ENCODE data around the gene VIM.

Gene VIM

DNA sequence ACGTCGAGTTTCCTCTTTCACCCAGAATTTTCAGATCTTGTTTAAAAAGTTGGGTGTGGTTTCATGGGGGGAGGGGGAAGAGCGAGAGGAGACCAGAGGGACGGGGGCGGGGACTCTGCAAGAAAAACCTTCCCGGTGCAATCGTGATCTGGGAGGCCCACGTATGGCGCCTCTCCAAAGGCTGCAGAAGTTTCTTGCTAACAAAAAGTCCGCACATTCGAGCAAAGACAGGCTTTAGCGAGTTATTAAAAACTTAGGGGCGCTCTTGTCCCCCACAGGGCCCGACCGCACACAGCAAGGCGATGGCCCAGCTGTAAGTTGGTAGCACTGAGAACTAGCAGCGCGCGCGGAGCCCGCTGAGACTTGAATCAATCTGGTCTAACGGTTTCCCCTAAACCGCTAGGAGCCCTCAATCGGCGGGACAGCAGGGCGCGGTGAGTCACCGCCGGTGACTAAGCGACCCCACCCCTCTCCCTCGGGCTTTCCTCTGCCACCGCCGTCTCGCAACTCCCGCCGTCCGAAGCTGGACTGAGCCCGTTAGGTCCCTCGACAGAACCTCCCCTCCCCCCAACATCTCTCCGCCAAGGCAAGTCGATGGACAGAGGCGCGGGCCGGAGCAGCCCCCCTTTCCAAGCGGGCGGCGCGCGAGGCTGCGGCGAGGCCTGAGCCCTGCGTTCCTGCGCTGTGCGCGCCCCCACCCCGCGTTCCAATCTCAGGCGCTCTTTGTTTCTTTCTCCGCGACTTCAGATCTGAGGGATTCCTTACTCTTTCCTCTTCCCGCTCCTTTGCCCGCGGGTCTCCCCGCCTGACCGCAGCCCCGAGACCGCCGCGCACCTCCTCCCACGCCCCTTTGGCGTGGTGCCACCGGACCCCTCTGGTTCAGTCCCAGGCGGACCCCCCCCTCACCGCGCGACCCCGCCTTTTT lies at the start of gene VIM:
Gene VIM (plus strand): TSS at position 151 of the 925 bp plus-strand sequence. CDS start 1,182 bp downstream, outside the sequence.
- no peak for DNase-seq

DNA sequence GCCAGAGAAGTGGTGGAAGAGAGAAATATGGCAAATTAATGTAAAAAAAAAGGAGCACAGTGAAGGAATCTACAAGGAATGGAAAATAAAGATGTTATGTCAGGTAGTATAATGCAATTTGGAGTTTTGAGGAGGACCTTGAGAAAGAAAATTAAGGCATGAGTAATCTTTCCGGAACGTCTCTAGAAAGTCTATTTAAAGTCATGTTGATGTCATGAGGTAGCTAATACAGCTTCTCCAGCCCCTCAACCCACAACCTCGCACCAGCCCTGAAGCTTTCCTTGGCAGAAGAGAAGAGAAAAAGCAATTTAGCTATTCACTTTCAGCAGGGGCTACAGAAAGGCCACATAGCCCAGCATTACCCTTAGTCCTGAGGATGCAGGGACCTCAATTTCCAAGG lies 49.0 kb upstream of the VIM start:
- no peak for DNase-seq

DNA sequence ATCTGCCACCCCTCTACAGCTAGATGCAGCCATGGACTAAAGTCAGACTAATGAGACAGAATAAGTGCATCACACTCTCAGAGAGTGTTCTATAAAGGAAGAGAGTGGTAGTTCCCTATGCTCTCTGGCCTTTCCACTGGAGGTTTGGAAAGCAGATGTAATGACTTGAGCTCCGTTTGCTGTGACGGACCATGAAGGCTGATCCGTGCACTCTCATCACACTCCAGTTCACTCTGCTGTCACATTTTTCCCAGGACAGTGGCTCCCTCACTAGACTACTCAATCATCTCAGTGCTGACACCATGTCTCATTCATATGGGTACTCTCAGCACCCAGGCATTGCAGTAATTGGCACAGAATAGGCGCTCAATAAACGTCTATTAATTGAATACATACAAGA lies 46.9 kb upstream of the VIM start:
- DNase-seq = no peak

DNA sequence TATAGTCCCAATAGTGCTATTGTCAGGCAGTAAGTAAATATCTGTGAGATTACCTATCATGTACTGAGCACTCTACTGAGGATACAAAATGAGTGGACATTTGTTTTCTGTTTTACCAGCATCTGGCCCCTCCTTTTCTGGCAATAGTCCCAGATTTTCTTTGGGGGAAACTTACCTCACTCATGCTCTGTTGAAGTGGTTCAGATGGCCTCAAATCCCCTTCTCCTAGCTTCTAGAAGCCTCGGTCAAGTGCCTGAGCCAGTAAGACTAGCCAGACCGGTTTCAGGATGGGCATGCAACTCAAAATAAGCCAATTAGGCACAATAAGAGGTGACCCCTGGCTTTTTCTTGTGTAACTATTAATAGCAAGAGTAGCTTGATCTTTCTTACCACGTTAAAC lies 46.3 kb upstream of the VIM start:
- DNase-seq = no peak

DNA sequence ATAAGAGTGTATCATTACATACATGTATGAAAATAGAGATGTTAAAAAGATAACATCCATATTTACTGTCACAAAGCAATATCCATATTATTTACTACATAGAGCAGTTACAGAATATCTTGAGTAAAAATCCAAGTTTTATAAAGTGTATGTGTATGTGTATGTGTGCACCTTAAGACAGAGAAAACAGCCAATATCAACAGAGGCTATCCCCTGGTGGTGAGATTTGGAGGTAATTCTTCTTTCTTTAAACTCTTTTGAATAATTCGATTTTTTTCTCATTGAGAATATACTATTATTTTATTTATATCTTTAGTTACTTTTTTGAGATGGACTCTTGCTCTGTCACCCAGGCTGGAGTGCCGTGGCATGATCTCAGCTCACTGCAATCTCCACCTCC lies 44.9 kb upstream of the VIM start:
- DNase-seq = no peak

DNA sequence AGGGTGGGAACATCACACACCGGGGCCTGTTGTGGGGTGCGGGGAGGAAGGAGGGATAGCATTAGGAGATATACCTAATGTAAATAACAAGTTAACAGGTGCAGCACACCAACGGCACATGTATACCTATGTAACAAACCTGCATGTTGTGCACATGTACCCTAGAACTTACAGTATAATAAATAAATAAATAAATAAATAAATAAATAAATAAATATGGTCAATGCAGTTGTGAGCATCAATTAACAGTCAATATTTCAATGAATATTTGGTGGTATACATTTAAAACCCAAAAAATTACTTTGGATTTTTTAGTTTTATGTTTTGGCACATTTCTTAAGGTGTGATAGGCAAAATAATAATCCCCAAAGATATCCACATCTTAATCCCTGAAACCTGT lies 42.2 kb upstream of the VIM start:
- no peak for DNase-seq

DNA sequence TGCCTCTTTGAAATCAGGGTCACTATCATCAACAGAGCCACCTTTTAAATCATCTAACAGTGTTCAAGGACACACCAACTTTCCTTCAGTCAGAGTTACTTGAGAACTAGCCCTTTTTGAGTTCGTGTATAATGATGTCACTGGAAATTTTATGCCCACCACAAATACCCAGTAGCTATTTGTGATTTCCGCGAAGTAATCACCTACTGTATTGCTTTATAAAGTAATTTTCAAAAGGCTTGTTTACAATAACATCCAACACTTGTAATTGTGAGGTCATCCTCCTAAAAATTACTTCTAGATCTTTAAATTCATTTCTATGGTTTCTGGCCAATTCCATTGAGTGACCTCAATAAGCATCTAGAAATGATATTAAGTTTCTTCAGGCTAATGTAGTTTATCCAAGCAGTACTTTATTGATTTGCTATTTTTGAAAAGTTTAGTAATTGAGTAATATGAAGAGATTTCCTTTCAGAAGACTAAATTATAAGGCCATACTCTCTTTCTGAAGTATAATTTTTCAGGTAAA lies 39.3 kb upstream of the VIM start:
- no peak for DNase-seq

DNA sequence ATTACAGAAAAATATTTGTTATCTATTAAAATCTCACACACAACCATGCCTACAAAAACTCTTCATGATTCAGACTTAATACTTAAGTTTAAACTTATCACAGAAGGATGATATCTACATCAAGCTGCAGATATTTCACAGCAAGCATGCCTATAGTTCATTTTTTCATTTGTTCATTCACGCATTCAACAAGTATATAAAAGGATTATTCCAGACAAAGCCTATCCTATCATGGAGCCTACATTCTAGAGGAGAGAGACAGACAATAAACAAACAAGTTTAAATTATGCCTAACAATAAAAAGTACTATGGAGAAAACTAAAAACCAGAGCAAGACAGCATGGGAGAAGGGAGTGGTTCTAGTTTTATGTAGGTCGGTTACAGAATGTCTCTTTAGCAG lies 37.4 kb upstream of the VIM start:
- no peak for DNase-seq

DNA sequence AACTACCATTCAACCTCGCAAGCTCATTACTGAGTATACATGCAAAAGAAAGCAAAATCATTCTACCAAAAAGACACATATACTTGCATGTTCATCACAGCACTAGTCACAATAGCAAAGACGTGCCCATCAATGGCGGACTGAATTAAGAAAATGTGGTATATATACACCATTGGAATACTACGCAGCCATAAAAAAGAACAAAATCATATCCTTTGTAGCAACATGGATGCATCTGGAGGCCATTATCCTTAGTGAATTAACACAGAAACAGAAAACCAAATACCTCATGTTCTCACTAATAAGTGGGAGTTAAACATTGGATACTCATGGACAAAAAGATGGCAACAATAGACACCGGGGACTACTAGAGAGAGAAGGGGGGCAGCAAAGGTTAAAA lies 33.0 kb upstream of the VIM start:
- no peak for DNase-seq

DNA sequence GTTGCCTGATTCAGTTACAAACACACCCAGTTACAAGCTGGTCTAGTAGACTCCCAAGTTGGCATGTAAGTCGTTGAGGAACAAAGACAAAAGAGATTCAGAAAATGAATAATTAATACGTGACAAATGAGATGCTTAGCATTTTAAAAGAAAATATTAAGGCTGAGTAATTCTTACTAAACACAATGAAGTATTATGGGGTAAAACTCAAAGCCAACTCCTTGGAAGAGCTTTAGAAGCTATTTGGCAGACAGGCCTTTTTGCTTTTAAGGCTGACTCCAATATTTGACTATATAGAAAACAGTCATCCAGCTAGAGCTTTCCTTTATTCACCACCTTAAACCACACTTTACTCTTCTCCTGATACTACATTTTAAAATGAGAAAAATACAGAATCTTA lies 32.0 kb upstream of the VIM start:
- no peak for DNase-seq

DNA sequence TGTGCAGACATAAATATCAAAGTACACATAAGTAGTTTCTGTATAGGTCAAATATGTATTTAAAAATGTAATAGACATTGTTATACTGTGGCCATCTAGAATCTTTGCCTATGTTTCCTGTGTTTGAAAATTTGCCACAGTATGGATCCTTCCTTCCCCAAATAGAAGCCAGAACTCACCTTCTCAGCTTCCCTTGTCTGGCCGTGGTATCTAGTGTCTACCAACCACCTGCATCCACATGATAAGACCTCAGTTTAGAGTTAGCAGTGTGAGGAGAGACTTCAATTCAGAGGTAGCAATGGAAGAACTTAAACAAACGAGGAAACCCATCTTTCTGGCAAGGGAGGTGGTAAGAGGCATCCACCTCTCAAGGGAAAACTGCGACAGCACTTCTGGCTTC lies 31.5 kb upstream of the VIM start:
- DNase-seq = no peak

DNA sequence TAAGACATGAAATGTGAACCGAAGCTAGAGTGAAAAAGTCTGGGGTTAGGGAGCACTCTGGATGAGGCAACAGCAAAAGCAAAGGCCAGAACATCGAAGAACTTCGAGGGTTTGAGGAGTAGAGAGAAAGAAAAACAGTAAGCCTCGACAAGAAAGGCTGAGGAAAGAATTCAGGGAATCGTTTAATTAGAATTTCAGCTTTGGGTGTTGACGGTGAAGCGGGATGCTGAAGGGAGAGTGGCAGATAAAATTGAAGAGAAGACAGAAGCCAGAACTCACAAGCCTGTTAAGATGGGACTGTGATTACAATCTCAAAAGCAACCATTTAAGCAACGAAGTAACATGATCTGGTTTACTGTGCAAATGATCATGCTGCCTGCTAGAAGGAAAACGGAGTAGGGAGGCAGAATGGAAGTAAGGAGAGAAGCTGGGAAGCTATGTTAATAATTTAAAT lies 28.7 kb upstream of the VIM start:
- DNase-seq = no peak

DNA sequence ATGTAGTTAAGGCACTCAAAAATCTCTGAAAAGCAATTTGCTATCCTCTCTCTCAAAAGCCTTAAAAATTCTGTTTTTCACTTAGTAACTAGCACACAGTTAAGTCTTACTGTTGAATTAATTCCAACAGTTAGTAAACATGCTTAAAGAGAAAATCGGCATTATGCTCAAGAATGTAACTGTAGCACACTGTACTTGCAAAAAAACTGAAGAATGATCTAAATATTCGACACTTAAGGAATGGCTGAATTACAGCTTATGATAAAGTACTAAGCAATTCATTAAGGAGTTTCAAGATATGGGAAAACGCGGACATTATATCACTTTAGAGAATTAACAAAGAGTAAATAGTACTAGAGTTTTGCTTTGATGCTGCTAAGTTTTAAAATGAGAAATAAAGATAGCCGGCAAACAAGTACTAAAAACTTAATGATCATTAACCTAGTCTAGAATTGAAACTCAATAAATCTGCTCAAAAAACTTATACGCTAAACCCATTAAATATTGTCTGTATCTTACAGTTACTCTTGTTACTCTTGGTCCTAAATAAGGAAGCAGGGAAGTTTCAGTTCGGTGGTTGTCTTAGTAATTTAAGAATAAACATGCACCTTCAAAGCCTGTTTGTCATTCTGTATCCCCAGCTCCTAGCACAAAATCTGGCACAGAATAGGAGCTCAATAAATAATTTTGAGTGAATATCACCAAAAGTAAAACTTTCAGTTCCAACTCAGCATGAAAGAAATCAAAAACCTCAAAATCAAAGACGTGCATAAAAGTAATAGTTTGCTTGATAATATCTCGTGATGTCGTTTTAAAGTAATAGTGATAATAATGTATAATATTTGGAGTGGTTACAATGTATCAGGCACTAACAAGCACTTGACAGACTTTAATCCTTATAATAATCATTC lies 27.8 kb upstream of the VIM start:
- no peak for DNase-seq

DNA sequence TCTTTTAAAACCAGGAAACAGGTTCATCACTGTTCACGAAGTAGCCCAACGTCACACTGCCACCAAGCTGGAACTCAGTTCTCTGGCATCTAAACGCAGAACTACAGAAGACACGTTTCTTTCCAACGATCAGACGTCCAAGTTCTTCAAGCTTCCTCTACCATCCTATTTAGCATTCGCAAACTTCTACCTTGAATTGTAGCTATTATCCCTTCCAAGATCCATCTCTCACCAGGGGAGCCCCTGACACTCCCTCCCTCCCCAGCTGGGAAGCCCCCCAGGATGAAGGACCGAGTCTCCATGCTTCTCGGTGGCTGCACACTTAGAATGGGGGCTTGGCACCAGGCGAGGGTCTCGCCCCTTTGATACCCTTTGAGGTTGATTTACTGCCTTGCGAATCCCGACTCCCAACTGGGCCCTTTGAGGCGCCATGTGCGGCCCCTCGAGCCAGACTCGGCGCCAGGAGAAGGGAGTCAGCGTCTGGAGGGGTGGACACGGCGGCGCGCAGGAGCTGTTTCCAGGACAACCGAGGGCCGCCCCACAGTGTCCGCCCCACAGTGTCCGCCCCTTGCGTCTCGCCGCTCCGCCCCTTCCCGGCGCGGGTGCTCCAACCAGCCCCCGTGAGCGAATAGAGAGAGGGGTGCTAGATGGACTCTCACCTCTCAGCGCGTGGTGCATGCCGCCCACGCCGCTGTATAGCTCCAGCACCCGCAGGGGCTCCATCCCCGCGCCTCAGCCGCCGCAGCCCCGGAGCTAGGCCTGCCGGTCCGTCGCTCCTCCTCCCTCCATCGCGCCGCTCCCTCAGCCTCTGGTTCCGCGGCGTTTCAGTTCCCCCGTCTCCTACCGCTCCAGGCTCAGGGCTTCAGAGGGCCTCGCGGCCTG lies 26.9 kb upstream of the VIM start, which contains the start of gene TRDMT1:
Gene TRDMT1 (minus strand): TSS at position 761 of the 882 bp plus-strand sequence. CDS start 38 bp downstream, at position 723.
- DNase-seq = no peak

DNA sequence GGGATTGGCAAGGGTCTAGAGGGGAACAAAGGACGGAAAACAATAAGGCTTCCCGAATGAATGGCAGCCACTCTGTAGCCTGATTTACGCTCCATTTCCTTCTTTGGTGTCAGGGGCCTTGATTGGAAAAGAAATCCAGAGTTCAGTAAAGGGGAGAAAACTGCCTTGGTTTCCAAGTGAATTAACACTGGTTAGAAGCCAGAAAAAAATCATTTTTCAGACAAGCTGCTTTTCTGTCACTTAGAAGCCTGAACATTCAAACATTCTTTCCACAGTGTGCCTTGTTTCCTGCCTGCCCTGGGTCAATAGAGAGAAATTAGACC lies 26.3 kb upstream of the VIM start:
- DNase-seq = no peak

DNA sequence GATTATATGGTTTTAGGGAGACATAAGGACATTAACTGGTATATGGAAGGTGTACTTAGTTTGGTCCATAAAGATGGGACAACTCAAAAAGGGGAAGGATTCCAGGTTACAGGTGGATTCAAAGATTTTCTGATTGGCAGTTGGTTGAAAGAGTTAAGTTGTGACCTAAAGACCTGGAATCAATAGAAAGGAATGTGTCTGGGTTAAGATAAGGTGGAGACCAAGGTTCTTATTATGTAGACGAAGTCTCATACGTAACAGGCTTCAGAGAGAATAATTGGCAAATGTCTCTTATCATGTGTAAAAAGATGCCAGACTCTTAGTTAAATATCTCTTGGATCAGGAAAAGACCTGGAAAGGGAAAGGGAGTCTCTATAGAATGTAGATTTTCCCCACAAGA lies 25.5 kb upstream of the VIM start:
- no peak for DNase-seq

DNA sequence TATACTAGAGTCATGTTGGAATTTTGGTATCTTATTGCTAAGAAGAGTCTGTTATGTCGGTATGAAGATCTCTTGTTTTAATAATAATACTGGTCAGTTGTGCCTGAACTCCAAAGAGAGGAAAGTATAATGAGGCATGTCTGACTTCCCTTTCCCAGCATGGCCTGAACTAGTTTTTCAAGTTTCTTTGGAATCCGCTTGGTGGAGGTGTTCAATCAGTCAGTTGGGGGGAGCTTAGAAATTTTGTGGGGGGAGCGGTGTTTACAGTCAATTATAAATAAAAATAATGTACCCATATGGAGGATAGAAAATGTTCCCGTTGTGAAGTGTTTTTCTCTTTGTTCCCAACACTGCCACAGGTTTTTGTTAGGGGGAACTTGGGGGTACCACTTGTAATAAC lies 25.0 kb upstream of the VIM start:
- DNase-seq = no peak

DNA sequence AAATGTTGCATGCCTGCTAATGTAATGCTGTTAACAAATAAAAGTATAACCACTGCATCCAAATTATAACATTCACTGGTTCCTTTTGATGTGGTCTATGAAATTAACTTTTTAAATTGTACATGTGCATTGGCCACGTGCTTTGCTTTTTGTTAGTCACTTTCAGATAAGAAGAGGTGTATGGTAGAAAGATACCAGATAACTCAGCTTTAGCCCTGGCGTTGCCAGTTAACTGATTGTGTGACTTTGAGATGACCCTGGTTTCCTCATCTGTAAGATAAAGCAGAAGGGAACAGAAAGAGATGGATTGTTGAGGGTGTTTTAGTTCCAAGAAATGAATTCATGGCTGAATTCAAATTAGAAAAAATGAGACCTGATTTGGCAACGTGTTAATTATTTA lies 24.6 kb upstream of the VIM start:
- DNase-seq = no peak

DNA sequence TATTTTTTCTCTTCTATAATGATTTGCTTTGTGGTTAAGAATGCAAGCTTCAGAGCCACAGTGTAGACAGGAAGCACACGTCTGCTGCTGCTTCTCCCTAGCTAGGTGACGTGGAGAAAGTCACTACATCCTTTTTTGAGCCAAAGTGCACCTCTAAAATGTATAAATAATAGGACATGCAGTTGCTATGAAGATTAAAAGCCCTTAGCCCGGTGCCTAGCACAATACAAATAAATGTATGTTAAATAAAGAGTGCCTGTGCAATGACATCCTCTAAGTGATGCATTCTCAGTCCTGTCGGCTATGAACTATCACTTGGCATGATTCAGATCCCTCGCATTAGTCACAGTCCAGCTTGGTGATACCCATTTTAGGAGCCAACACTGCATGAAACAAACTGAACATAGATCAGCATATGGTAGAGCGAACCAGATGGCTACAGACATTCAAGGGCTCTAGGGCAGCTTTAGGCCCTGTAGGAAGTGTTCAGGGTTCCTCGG lies 21.8 kb upstream of the VIM start:
- no peak for DNase-seq

DNA sequence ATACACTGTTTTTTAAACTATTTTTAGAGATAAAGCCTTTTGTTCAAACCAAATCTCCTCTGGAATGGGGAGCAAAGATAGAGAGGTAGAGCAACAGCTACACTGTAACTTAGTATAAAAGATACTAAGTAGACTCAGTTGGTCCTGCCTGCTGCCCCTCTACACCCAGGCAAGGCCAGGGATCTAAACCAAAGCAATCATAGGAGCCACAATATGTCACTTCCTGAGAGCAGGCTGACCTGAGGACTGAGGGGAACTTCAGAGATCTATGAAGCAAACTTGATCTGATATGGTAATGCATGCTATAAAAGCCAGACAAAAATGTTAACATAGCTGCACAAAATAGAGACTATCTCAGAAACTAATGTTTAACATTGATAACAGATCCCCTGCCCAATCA lies 19.6 kb upstream of the VIM start:
- no peak for DNase-seq

DNA sequence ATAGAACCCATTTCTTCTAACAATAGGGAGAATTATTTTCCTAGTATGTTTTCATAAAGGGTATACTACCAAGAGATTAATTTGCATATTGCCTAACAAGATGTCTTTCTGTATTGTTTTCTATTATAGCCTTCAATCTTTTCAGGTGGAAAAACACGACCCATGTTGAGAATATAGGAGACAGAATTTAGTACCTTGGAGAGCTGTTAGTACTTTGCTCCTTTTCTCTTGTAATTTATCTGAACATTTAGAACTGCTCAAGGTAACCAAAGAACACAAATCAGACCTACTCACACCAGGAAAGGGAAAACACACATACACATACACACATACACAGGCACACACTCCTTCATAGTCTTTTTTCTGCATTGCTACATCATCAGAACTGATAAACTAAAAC lies 18.7 kb upstream of the VIM start:
- DNase-seq = no peak

DNA sequence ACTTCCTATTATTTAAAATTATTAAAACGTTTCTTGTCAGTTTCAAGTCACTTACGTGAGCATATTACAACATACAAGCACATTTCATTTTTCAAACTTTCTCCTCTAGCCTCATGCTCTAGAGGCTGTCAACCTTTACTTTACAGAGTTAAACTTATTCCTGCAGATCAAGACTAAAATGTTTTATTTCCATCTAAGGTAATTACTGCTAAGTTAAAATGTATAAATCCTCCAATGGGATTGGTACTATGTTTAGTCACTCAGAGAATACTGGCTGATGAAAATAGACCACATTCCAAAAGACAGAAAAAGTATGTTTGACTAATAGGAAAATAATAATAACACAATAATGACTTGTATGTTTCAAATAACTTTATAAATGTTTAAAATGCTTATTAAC lies 18.2 kb upstream of the VIM start:
- DNase-seq = no peak

All from NCI-H1694 treated with DMSO at 0.1 percent for 48 hours (cell line).